DOHH2 (cell line): ENCODE measurements around the gene ATP11A.

Source experiments
- H3F3A ChIP-seq: fragments of 200-600 bp; sonication (generic), shearing (Covaris generic); 2 replicates; pipeline ENCODE4 v1.6.0; 2016; ENCODE audit warnings: antibody characterized with exemption, mild to moderate bottlenecking; ENCODE audit not compliant: control insufficient read depth, insufficient read depth
- H3K27ac ChIP-seq: fragments of 200-600 bp; sonication (generic); 2 replicates; pipeline ENCODE4 v1.5.1; 2014; ENCODE audit warnings: low read depth, mild to moderate bottlenecking, low read length, moderate library complexity
- H3K27me3 ChIP-seq: fragments of 200-600 bp; sonication (generic); 2 replicates; pipeline ENCODE4 v1.6.1; 2014; ENCODE audit warnings: mild to moderate bottlenecking, low read length, mixed read lengths; ENCODE audit not compliant: control insufficient read depth
- H3K36me3 ChIP-seq: fragments of 200-600 bp; sonication (generic); 2 replicates; pipeline ENCODE4 v1.6.1; 2014; ENCODE audit warnings: mild to moderate bottlenecking, low read length, moderate library complexity, mixed read lengths; ENCODE audit not compliant: control insufficient read depth
- H3K4me1 ChIP-seq: fragments of 200-600 bp; sonication (generic); 2 replicates; pipeline ENCODE4 v1.6.1; 2014; ENCODE audit warnings: mild to moderate bottlenecking, low read length, mixed read lengths; ENCODE audit not compliant: control insufficient read depth
- H3K4me2 ChIP-seq: fragments of 200-600 bp; sonication (generic); 2 replicates; pipeline ENCODE4 v1.6.0; 2014; ENCODE audit warnings: mild to moderate bottlenecking, low read length, moderate library complexity
- H3K4me3 ChIP-seq: fragments of 200-600 bp; sonication (generic); 2 replicates; pipeline ENCODE4 v1.5.1; 2014; ENCODE audit warnings: mild to moderate bottlenecking, low read length, mixed read lengths
- H3K79me2 ChIP-seq: fragments of 200-600 bp; sonication (generic); 2 replicates; pipeline ENCODE4 v1.6.1; 2014; ENCODE audit warnings: mild to moderate bottlenecking, low read length, mixed read lengths; ENCODE audit not compliant: control insufficient read depth
- H3K9me2 ChIP-seq: fragments of 200-600 bp; sonication (generic); replicated peaks from 2 replicates; pipeline ENCODE4 v1.6.1; 2014; ENCODE audit warnings: mild to moderate bottlenecking, low read length, mixed read lengths; ENCODE audit not compliant: control insufficient read depth
- H3K9me3 ChIP-seq: fragments of 200-600 bp; sonication (generic); 2 replicates; pipeline ENCODE4 v1.6.1; 2014; ENCODE audit warnings: antibody characterized with exemption, low read length, mixed read lengths; ENCODE audit not compliant: control insufficient read depth, insufficient read depth
- H4K20me1 ChIP-seq: fragments of 200-600 bp; sonication (generic); 2 replicates; pipeline ENCODE4 v1.6.0; 2014; ENCODE audit warnings: low read depth, mild to moderate bottlenecking, antibody characterized with exemption, low read length, moderate library complexity; ENCODE audit not compliant: control insufficient read depth, insufficient read depth
- CTCF ChIP-seq: fragments of 200-600 bp; sonication (generic); IDR thresholded peaks from one replicate; pipeline ENCODE4 v1.5.1; 2014; ENCODE audit warnings: antibody characterized with exemption, mild to moderate bottlenecking, low read depth, low read length; ENCODE audit not compliant: poor library complexity, severe bottlenecking
- EZH2phosphoT487 ChIP-seq: fragments of 200-600 bp; sonication (generic); IDR thresholded peaks from 2 replicates; pipeline ENCODE4 v1.6.1; 2017; ENCODE audit warnings: borderline replicate concordance, mild to moderate bottlenecking, antibody characterized with exemption, low read length, moderate library complexity, mixed read lengths

ATP11A gene

GRCh38 chr13:112774448-112774792 lies 84.6 kb downstream of the ATP11A start:
- no peaks in the 10 kb centered on the region for H3K36me3 ChIP-seq

DNA sequence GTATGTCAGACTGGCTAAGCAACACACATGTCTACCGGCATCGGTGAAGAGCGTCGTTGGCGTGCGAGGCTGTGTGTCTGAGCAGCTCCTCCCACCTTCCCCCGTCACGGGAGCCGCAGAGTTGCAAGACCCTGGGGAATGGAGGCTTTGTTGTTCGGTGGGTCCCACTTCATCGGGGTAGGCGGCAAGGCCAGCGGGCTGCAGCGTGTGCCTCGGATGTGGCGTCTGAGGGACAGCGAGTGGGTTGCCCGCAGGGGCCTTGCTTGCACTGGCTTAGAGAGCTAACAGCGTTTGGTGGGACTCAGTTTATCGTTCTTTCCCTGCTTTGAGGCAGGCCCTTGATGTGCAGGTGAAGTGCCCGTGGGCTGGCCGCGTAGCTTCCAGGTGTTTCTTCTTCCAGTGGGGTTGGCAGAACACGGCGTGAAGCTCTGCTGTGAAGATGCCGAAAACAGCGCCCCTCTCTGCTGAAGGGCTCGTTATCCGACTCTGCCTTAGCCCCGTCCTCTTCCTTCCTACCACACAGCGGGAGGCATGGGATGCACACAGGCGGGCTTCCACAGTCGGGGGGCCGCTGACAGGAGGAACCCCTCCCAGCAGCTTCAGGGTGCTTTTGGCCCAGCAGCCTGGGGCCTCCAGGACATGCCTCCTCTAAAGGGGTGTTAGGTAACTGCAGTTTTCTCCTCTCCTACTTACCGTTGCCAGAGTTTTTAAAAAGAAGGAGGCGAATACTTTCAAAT lies 85.2 kb downstream of the ATP11A start:
- Histone ChIP-seq H3K4me3 (no peak overlapping the region), H3K36me3 (no peaks in the 10 kb centered on the region), H3F3A (no peaks in the 10 kb centered on the region), H3K4me1 (no peaks in the 10 kb centered on the region), H3K27ac (no peak overlapping the region), H3K9me2 (no peaks in the 10 kb centered on the region), H3K4me2 (no peak overlapping the region), H3K9me3 (no peaks in the 10 kb centered on the region), H4K20me1 (no peaks in the 10 kb centered on the region), H3K79me2 (peaks cover 5% of the 10 kb centered on the region), H3K27me3 (no peaks in the 10 kb centered on the region)
- TF ChIP-seq CTCF (no peak), EZH2phosphoT487 (no peak)

More at GRCh38 chr13:112774448-112774792, 84.6 kb downstream of the ATP11A start:
- H3F3A ChIP-seq, result no peaks in the 10 kb centered on the region
- no peaks in the 10 kb centered on the region for H3K27me3 ChIP-seq
- H3K4me1 ChIP-seq, result no peaks in the 10 kb centered on the region
- no peaks in the 10 kb centered on the region for H3K9me3 ChIP-seq
- no peak overlapping the region for H3K27ac ChIP-seq
- no peaks in the 10 kb centered on the region for H4K20me1 ChIP-seq
- H3K79me2 ChIP-seq, result peaks cover 8% of the 10 kb centered on the region; the same call in 1 of the 2 replicates
- H3K4me2 ChIP-seq, result no peak overlapping the region
- H3K9me2 ChIP-seq, result no peaks in the 10 kb centered on the region
- TF ChIP-seq CTCF (no peak), EZH2phosphoT487 (no peak)
- H3K4me3 ChIP-seq, result no peak overlapping the region

DNA sequence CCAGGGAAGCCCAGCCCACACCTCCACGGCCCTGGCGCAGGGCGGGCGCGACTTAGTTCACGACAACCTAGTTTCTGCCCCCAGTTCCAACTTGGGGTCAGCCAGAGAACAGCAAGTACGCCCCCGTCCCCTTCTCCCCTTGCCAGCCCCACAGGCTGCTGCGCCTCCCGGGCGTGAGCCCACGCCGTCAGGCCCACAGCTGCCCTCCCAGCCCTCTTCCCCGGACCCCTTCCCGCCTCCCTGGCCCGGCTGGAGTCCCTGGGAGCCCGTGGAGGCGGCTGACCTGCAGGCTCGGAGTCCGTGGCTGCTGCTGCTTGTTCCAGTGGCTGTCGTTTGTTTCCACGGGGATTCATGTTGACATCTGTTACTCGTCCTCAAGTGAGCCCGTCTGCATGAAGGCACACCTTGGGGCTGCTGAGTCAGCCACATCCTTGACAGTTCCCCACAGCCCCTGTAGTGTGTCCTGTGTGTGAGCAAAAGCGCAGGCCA lies 86.0 kb downstream of the ATP11A start:
- H3K27ac ChIP-seq, result no peak overlapping the region
- H3K27me3 ChIP-seq, result no peaks in the 10 kb centered on the region
- no peaks in the 10 kb centered on the region for H4K20me1 ChIP-seq
- no peak overlapping the region for H3K4me2 ChIP-seq
- no peaks in the 10 kb centered on the region for H3K9me3 ChIP-seq
- H3K36me3 ChIP-seq, result no peaks in the 10 kb centered on the region
- H3K79me2 ChIP-seq, result peaks cover 5% of the 10 kb centered on the region
- TF ChIP-seq EZH2phosphoT487, result no peak
- no peak for TF ChIP-seq CTCF
- no peak overlapping the region for H3K4me3 ChIP-seq
- H3F3A ChIP-seq, result no peaks in the 10 kb centered on the region
- no peaks in the 10 kb centered on the region for H3K9me2 ChIP-seq
- H3K4me1 ChIP-seq, result no peaks in the 10 kb centered on the region
